ENCODE measurements around the gene ZNF827.
A peak's percentile ranks its signal among the peaks of the same experiment; 100 is the strongest.

Gene ZNF827

GRCh38 chr4:145732001-145732815 lies 206.4 kb downstream of the ZNF827 start:
- peak overlapping the region; percentile 67 for H3K9ac ChIP-seq (ENCODE audit: low read length)
- H3K9me3 ChIP-seq (ENCODE audit: insufficient read depth, low read length), result no peaks in the 10 kb centered on the region
- TF ChIP-seq CTCF (IDR thresholded peaks at IDR 0.05; ENCODE audit: insufficient read depth, low read length, poor library complexity, severe bottlenecking) (no peak), EZH2phosphoT487 (conservative IDR thresholded peaks at IDR 0.05; ENCODE audit: low read length) (no peak)
- no peaks in the 10 kb centered on the region for H3K9me2 ChIP-seq (replicated peaks; ENCODE audit: insufficient read depth, low read length)
- H3K79me2 ChIP-seq (ENCODE audit: insufficient read depth, low read length), result no peaks in the 10 kb centered on the region
- H2AFZ ChIP-seq (ENCODE audit: low read depth, low read length, severe bottlenecking), result peak overlapping the region; percentile 82
- H3K36me3 ChIP-seq (ENCODE audit: low read length), result no peaks in the 10 kb centered on the region
- peak overlapping the region; percentile 61 for H3K4me3 ChIP-seq (ENCODE audit: insufficient read depth, low read length, poor library complexity, severe bottlenecking)
- H3K27me3 ChIP-seq (ENCODE audit: low read length), result 0 out of 2 replicates have a peak, but pooled peaks cover 3% of the 10 kb centered on the region
- no peaks in the 10 kb centered on the region for H4K20me1 ChIP-seq (ENCODE audit: low read depth, low read length)
- H3K27ac ChIP-seq (ENCODE audit: low read depth, low read length), result no peak overlapping the region
- no peaks in the 10 kb centered on the region for H3F3A ChIP-seq (ENCODE audit: insufficient read depth)
- peak overlapping the region; percentile 82 for H3K4me2 ChIP-seq (ENCODE audit: low read depth, low read length, poor library complexity, severe bottlenecking)

- Histone ChIP-seq H4K20me1 (ENCODE audit: low read depth, low read length) (no peaks in the 10 kb centered on the region), H3K79me2 (ENCODE audit: insufficient read depth, low read length) (no peaks in the 10 kb centered on the region), H3K9me3 (ENCODE audit: insufficient read depth, low read length) (no peaks in the 10 kb centered on the region), H3K4me3 (ENCODE audit: insufficient read depth, low read length, poor library complexity, severe bottlenecking) (no peak overlapping the region), H3K4me2 (ENCODE audit: low read depth, low read length, poor library complexity, severe bottlenecking) (no peak overlapping the region), H3K27me3 (ENCODE audit: low read length) (0 out of 2 replicates have a peak, but pooled peaks cover 3% of the 10 kb centered on the region), H3K9ac (ENCODE audit: low read length) (no peak overlapping the region), H2AFZ (ENCODE audit: low read depth, low read length, severe bottlenecking) (no peak overlapping the region), H3F3A (ENCODE audit: insufficient read depth) (no peaks in the 10 kb centered on the region), H3K9me2 (replicated peaks; ENCODE audit: insufficient read depth, low read length) (no peaks in the 10 kb centered on the region), H3K27ac (ENCODE audit: low read depth, low read length) (no peak overlapping the region), H3K36me3 (ENCODE audit: low read length) (no peaks in the 10 kb centered on the region)
- TF ChIP-seq EZH2phosphoT487 (conservative IDR thresholded peaks at IDR 0.05; ENCODE audit: low read length) (no peak), CTCF (IDR thresholded peaks at IDR 0.05; ENCODE audit: insufficient read depth, low read length, poor library complexity, severe bottlenecking) (no peak)
Measured at GRCh38 chr4:145731028-145731427, 207.6 kb downstream of the ZNF827 start.

GRCh38 chr4:145730026-145730425 lies 208.6 kb downstream of the ZNF827 start:
- Histone ChIP-seq H3K79me2 (ENCODE audit: insufficient read depth, low read length) (no peaks in the 10 kb centered on the region), H3K9me3 (ENCODE audit: insufficient read depth, low read length) (no peaks in the 10 kb centered on the region), H3F3A (ENCODE audit: insufficient read depth) (no peaks in the 10 kb centered on the region), H2AFZ (ENCODE audit: low read depth, low read length, severe bottlenecking) (no peak overlapping the region), H3K9me2 (replicated peaks; ENCODE audit: insufficient read depth, low read length) (no peaks in the 10 kb centered on the region), H3K9ac (ENCODE audit: low read length) (no peak overlapping the region), H3K27me3 (ENCODE audit: low read length) (0 out of 2 replicates have a peak, but pooled peaks cover 3% of the 10 kb centered on the region), H3K4me3 (ENCODE audit: insufficient read depth, low read length, poor library complexity, severe bottlenecking) (no peak overlapping the region), H3K27ac (ENCODE audit: low read depth, low read length) (no peak overlapping the region), H3K36me3 (ENCODE audit: low read length) (no peaks in the 10 kb centered on the region), H3K4me2 (ENCODE audit: low read depth, low read length, poor library complexity, severe bottlenecking) (no peak overlapping the region), H4K20me1 (ENCODE audit: low read depth, low read length) (no peaks in the 10 kb centered on the region)
- TF ChIP-seq CTCF (IDR thresholded peaks at IDR 0.05; ENCODE audit: insufficient read depth, low read length, poor library complexity, severe bottlenecking), result no peak
- no peak for TF ChIP-seq EZH2phosphoT487 (conservative IDR thresholded peaks at IDR 0.05; ENCODE audit: low read length)
